GM18499 (cell line): ENCODE results near the gene PTPRJ.
"Not testable (repeated sequence)": the region's sequence is repeated elsewhere in the genome, so short reads cannot be mapped to it uniquely, and the experiment has no call there.

Experiments
- ATAC-seq: cut with Tn5 transposase; IDR thresholded peaks from one replicate; pipeline ENCODE4 v1.9.1; 2021; ENCODE audit warnings: moderate number of reproducible peaks; ENCODE audit not compliant: insufficient read depth, unreplicated experiment

Gene PTPRJ

DNA sequence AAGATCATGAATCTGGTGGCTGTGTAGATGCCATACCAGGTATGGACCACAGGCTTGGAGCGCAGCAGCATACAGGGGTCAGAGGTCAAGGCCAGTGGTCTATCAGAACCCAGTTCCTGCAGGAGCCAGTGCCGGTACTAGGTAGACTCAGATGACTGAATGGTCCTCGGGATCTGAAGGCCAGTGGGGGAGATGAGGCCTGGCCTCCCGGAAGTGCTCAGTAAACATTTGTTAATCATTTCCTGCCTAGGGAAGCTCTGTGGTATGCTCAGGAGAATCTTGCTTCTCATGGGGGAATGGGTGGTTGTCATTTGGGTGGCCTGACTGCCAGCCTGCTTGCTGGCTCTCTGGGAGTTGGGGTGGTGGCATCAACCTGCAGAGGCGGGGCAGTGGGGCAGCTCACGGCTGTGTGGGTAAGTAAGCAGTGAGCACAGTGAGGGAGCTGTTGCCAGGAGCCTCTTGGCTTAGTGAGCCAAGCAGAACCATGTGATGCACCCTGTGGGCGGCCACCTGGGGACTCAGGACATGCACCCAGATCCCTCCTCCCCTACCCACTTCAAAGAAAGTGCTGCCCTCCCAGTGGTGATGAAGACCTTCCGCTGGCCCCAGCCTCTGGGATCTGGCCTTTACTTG lies 33.0 kb downstream of the PTPRJ start:
- no peak for ATAC-seq

DNA sequence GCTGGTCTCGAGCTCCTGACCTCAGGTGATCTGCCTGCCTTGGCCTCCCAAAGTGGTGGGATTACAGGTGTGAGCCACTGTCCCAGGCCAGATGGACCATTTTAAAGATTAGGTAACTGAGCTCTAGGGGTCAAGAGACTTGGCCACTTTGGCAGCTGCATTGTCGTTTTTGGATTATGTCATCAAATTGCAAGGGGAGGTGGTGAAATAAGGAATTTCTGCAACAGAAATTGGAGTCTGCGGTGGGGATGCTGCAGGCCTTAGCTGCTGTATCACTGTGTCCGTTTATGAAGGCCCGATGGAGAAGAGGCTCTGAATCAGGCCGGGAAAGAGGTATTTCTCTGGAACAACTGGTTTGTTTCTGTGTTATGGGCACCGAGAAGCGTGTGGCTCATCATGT lies 34.6 kb downstream of the PTPRJ start:
- no peak for ATAC-seq

DNA sequence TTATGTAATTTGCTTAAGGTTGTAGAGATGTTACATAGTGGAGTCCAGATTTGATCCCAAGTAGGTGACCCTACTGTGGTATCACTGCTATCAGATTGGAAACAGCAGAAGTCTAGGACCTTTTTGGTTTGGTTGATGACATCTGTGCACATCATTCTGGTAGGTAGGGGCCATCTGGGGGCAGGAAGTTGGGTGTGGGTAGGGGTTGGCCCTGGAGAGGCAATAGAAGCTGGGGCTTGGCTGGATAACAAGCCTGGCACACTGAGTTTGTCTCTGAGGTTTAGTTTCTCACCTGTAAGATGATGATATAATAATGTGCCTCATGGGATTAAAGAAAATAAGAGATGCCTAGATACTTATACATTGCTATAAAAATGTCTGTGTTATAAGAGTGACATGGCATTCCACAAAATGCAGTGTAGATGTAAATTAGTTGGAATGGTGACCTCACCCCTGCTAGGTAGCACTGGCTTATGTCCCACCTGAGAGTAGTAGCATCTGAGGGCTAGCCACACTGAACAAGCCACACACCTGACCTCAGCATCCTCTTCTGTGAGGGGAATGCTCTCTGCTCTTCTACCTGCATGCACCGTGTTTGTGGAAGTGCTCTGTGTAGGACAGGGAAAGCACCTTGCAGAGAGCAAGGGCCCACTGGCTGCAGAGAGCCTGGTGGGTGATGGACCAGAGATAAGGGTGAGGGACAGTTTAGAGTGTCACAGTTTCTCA lies 36.9 kb downstream of the PTPRJ start:
- ATAC-seq: no peak

DNA sequence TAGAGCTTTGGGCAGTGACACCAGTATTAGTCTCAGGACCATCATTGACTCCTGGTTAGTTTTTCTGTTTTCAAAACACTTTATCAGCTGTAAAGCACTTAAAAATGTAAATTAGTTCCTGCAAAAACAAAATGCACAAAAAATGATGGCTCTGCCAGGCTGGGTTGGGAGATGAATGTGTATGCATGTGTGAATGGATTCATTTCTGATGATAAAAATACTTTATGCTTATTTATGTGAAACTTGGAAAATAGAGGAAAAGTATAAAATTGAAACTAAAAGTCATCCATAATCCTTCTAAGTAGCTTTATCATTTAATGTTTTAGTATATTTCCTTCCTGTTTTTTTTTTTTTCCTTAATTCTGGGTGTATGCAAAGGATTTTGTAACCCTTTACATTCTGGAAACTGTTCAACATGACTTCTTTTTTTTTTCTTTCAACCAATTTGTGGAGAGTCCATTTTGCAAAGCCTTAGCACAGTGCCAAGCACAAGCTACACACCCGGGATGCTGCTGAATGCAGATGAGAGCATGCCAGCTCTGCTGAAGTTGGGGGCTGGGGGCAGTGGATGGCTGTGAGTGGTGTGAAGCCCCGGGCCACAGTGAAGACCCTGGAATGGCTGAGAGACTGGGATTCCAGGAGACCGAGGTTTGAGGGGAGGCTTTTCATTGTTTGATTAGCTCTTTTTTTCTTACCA lies 37.6 kb downstream of the PTPRJ start:
- ATAC-seq: no peak

DNA sequence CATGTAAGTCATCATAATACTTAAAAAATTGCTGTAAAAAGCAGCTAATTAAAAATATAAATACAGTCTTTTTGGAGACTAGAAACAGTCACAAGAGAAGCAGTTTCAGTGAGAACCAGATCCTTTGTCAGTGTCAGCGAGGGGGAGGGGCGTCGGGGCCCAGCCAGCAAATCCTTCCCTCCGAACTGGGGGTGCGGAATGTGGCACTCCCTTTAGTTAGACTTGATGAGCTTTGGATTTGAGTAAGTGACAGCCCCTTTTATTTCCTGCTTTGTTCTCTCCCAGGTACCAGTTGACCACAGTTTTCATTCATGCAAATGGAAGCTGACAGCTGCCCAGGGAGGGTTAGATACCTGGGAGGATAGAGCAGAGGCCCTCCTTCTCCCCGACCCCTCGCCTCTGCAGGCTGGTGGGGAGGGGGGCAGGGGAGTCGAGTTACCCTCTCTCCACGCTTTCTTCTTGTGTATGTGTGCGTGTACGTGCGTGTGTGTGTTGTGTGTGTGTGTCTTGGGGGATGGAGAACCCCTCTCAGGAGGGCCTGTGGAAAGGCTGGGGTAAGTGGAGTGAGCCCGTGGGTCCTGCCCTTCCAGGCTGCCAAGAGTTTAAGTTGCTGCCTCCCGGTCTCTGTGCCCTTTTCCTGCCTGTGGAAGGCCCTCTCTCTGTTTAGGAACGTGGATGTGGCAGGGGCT lies 38.3 kb downstream of the PTPRJ start:
- ATAC-seq: no peak

GRCh38 chr11:48019217-48019584 lies 38.8 kb downstream of the PTPRJ start:
- no peak for ATAC-seq

GRCh38 chr11:48019595-48019994 lies 39.2 kb downstream of the PTPRJ start:
- no peak for ATAC-seq

DNA sequence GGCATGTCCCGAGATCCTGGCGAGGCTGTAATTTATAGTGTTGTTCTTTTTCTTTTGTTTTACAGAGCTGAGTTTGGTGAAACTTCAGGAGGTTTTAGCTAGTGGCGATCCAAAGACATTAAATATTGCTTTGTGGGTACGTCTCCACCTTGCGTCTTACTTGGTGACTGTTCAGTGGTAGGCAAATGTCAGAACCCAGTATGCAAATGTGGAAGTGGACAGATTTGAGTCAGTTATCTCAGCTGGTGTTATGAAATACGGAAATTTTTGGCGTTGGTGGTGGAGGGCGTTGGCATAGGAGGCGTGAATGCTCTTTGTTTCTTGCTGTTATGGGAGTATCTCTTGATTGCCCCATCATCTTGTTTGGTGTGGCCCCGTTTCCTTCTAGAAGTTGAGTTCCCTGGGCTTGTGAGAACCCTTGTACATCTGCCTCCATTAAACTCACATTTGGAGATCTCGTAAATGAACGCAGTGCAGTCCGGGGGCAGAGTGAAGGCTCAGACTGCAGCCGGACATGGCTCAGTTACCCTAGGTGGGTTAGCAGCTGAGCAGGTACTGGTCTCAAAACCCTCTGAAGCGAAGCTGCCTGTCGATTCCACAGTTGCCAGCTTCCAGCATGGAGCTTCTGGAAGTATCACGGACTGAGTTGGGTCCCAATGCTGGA lies 39.9 kb downstream of the PTPRJ start:
- ATAC-seq: peak; percentile 75

- ATAC-seq: not testable (repeated sequence)
These were observed 41.0 kb downstream of the PTPRJ start for GRCh38 chr11:48021201-48021820.

DNA sequence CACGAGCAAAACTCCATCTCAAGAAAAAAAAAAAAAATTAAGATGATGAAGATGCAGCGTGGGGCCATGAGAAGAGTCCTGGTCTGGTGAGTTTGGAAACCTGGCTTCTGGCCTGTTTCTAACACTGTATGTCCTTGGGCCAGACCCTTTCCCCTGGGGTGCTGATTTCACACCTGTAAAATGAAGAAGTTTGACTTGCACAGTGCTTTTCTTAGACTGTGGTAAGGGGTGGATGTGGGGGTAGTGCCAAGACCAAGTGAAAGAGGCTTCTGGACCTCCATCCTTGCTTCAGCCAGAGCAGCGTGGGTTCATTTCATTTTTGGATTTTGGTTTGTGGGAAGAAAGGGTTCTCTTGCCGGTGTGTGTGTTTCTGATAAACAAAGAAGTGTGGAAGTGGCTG lies 42.1 kb downstream of the PTPRJ start:
- ATAC-seq: no peak

DNA sequence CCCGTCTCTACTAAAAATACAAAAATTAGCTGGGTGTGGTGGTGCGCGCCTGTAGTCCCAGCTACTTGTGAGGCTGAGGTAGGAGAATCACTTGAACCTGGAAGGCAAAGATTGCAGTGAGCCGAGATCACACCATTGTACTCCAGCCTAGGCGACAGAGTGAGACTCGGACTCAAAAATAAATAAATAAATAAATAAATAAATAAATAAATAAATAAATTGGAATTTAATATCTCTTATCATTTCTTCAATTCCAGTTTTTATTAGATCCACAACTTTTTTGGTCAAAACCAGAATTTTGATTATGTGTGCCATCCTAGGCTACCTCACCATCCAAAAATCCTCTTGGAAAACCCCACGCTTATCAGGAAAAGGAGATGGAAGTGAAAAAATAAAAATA lies 43.2 kb downstream of the PTPRJ start:
- ATAC-seq: not testable (repeated sequence)

GRCh38 chr11:48024635-48025071 lies 44.3 kb downstream of the PTPRJ start:
- no peak for ATAC-seq

GRCh38 chr11:48025293-48025983 lies 45.1 kb downstream of the PTPRJ start:
- no peak for ATAC-seq

- ATAC-seq: no peak
These were observed 45.6 kb downstream of the PTPRJ start for GRCh38 chr11:48025984-48026340.

DNA sequence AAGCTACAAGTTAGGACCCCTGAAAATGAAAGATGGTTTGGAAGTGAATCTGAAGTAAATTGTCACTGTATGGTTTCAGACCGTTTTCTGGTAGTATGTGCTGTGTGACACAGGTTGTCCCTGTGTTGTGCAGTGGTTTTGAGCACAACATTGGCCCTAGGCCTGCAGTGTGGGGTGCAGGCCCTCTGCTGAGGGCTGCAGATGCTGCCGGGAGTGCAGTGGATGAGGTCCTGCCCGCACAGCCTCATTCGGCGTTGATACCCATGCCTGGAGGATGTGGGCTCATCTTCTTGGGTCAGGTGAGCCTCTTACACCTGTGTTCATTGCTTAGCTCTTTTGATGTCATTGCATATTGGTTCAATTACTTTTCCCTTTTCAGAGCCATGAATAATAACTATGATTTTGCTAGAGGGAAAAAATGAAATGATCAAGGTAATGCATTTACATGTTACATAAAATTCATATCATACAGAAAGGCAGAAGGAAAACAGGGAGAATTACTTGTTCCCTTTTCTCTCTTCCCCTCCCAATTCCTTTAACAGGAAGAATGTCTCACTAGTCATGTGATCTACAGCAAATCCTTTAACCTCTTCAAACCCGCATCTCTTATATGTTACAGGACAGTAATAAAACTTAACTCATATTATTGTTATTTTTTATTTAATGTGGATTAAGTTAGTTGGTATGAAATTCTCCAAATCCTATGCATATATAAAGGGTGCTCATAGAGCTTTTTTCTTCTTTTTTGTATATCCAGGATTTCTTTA lies 48.7 kb downstream of the PTPRJ start:
- no peak for ATAC-seq

- no peak for ATAC-seq
These were observed 49.4 kb downstream of the PTPRJ start for GRCh38 chr11:48029681-48030290.

- ATAC-seq: peak; percentile 59
These were observed 51.2 kb downstream of the PTPRJ start for GRCh38 chr11:48031602-48032001.

DNA sequence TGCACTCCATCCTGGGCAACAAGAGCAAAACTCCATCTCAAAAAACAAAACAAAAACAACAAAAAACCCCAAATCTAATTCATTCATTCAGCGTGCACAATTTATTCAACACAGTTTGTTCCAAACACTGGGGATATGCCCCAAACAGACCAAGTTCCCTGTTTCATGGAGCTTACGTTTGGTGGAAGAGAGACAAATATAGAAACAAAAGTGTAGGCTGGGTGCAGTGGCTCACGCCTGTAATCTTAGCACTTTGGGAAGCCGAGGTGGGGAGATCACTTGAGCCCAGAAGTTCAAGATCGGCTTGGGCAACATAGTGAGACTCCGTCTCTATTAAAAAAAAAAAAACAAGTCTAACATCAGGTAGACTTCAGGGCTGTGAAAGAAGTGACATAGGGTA lies 52.4 kb downstream of the PTPRJ start:
- ATAC-seq: no peak
